ENCODE results near the gene CSMD2. TPM values are rescaled to one million over a fixed set of nuclear protein-coding genes. Genes with fewer than 3 reads are reported as not detected.

The CSMD2 gene
- total RNA-seq, 1 donor from 2014 or later: 0.98 TPM

GRCh38 chr1:33668695-33669094, 496.3 kb downstream of the CSMD2 start:
- DNase-seq (ENCODE audit: low read depth): no peak
- H3K4me3 ChIP-seq (ENCODE audit: low read depth, low read length): no peak overlapping the region
- no peak for TF ChIP-seq CTCF (conservative IDR thresholded peaks at IDR 0.05; ENCODE audit: low read depth, low read length)

- no peak overlapping the region for H3K4me3 ChIP-seq (ENCODE audit: low read depth, low read length)
- no peak for DNase-seq (ENCODE audit: low read depth)
- no peak for TF ChIP-seq CTCF (conservative IDR thresholded peaks at IDR 0.05; ENCODE audit: low read depth, low read length)
Observed at GRCh38 chr1:33667386-33668282, 497.4 kb downstream of the CSMD2 start.

GRCh38 chr1:33666616-33667015, 498.4 kb downstream of the CSMD2 start:
- H3K4me3 ChIP-seq (ENCODE audit: low read depth, low read length): no peak overlapping the region
- DNase-seq (ENCODE audit: low read depth): no peak
- TF ChIP-seq CTCF (conservative IDR thresholded peaks at IDR 0.05; ENCODE audit: low read depth, low read length): no peak

GRCh38 chr1:33661811-33662454, 503.1 kb downstream of the CSMD2 start:
- no peak for DNase-seq (ENCODE audit: low read depth)
- no peak overlapping the region for H3K4me3 ChIP-seq (ENCODE audit: low read depth, low read length)
- no peak for TF ChIP-seq CTCF (conservative IDR thresholded peaks at IDR 0.05; ENCODE audit: low read depth, low read length)

- no peak overlapping the region for H3K4me3 ChIP-seq (ENCODE audit: low read depth, low read length)
- no peak for DNase-seq (ENCODE audit: low read depth)
- no peak for TF ChIP-seq CTCF (conservative IDR thresholded peaks at IDR 0.05; ENCODE audit: low read depth, low read length)
Observed at GRCh38 chr1:33660956-33661355, 504.1 kb downstream of the CSMD2 start.

GRCh38 chr1:33660244-33660643, 504.8 kb downstream of the CSMD2 start:
- DNase-seq (ENCODE audit: low read depth): no peak
- no peak for TF ChIP-seq CTCF (conservative IDR thresholded peaks at IDR 0.05; ENCODE audit: low read depth, low read length)

More at GRCh38 chr1:33660244-33660643, 504.8 kb downstream of the CSMD2 start:
- H3K4me3 ChIP-seq (ENCODE audit: low read depth, low read length): no peak overlapping the region
